ENCODE data around the gene BCL2L11. TPM values are rescaled to one million over a fixed set of nuclear protein-coding genes. Genes with fewer than 3 reads are reported as not detected.

BCL2L11 gene
- total and polyA plus RNA-seq, 2 donors (not counting 3 experiments of a cell fraction or from before 2014, with no cell fraction given), result 12.9 to 26.6 TPM

- H3K27ac ChIP-seq (ENCODE audit: insufficient read depth, low read depth, low read length), result no peak overlapping the region
- H3K27me3 ChIP-seq (ENCODE audit: control insufficient read depth in 2 of 2, insufficient read depth in 2 of 2, low read length in 2 of 2), result no peaks in the 10 kb centered on the region
- peaks cover 2% of the 10 kb centered on the region for H4K20me1 ChIP-seq (replicated peaks; ENCODE audit: control insufficient read depth, extremely low read depth, insufficient read depth, low read length)
- DNase-seq (ENCODE audit: low read depth, low spot score) (no peak), FAIRE-seq (no peak)
- no peaks in the 10 kb centered on the region for H3K79me2 ChIP-seq (ENCODE audit: control insufficient read depth, insufficient read depth, low read length)
- TF ChIP-seq JUN (IDR thresholded peaks at IDR 0.05; ENCODE audit: borderline replicate concordance, insufficient read depth, insufficient read length, low read depth) (no peak), EZH2 (IDR thresholded peaks at IDR 0.05; ENCODE audit: borderline replicate concordance, low read depth, low read length, severe bottlenecking) (no peak), FOS (IDR thresholded peaks at IDR 0.05; ENCODE audit: borderline replicate concordance, insufficient read depth, low read length) (no peak), MAX (IDR thresholded peaks at IDR 0.05; ENCODE audit: insufficient read depth, insufficient read length) (no peak), GATA2 (IDR thresholded peaks at IDR 0.05; ENCODE audit: insufficient read depth, insufficient read length, low read depth, low read length) (no peak), MYC (IDR thresholded peaks at IDR 0.05; ENCODE audit: low read depth, low read length) (no peak)
- TF ChIP-seq, protein P1, sequence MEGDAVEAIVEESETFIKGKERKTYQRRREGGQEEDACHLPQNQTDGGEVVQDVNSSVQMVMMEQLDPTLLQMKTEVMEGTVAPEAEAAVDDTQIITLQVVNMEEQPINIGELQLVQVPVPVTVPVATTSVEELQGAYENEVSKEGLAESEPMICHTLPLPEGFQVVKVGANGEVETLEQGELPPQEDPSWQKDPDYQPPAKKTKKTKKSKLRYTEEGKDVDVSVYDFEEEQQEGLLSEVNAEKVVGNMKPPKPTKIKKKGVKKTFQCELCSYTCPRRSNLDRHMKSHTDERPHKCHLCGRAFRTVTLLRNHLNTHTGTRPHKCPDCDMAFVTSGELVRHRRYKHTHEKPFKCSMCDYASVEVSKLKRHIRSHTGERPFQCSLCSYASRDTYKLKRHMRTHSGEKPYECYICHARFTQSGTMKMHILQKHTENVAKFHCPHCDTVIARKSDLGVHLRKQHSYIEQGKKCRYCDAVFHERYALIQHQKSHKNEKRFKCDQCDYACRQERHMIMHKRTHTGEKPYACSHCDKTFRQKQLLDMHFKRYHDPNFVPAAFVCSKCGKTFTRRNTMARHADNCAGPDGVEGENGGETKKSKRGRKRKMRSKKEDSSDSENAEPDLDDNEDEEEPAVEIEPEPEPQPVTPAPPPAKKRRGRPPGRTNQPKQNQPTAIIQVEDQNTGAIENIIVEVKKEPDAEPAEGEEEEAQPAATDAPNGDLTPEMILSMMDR (IDR thresholded peaks at IDR 0.05; ENCODE audit: extremely low read depth in 1 of 2, insufficient read depth in 1 of 2, low read depth in 1 of 2, low read length in 2 of 2), result no peak
- dilution Hi-C loops (cut with MboI; ENCODE audit: extremely low pct_ligation_motif_present, low sequenced_read_pairs), result no loop called here
- H3K4me3 ChIP-seq (replicated peaks in 1 of 3; ENCODE audit: insufficient read depth in 1 of 3, low read depth in 1 of 3, low read length in 3 of 3), result no peak overlapping the region
- H3K36me3 ChIP-seq (ENCODE audit: control insufficient read depth in 2 of 2, extremely low read depth in 1 of 2, insufficient read depth in 2 of 2, low read length in 2 of 2), result peaks cover 0 to 27% of the 10 kb centered on the region in 2 experiments
- POLR2A ChIA-PET, result no interaction called here
- H3K9ac ChIP-seq (replicated peaks; ENCODE audit: extremely low read depth, insufficient read depth, low read length), result no peak overlapping the region
- H3K9me3 ChIP-seq (replicated peaks; ENCODE audit: control insufficient read depth, insufficient read depth, low read length), result no peaks in the 10 kb centered on the region
- H3K4me1 ChIP-seq (ENCODE audit: control insufficient read depth, extremely low read depth, insufficient read depth, low read length), result no peaks in the 10 kb centered on the region
- CTCF ChIA-PET, result interaction anchor here (1.2 to 1.6 kb wide), 2 partner anchors 15 to 18 kb away, joined by 3 to 4 read pairs; no protein-coding TSS in a partner anchor
- intact Hi-C loops (cut with micrococcal nuclease), result no loop called here
- H3K9me1 ChIP-seq (replicated peaks; ENCODE audit: control insufficient read depth, extremely low read depth, insufficient read depth, low read length), result no peaks in the 10 kb centered on the region
- BruUV-seq (replicated peaks), result no TSS peak
- H2AFZ ChIP-seq (ENCODE audit: low read depth, low read length), result no peak overlapping the region
- no peak overlapping the region for H3K4me2 ChIP-seq (ENCODE audit: insufficient read depth, low read length)
Measured at GRCh38 chr2:111135910-111136297, 15.2 kb downstream of the BCL2L11 start.
